NB4 (cell line): ENCODE data around the gene LOXL3.
A peak's percentile ranks its signal among the peaks of the same experiment; 100 is the strongest.

Experiments used
- DNase-seq: peaks from one replicate; pipeline ENCODE4 v3.0.0; 2010; ENCODE audit warnings: low read depth
- H3K4me3 ChIP-seq: one replicate; pipeline ENCODE4 v1.5.1; 2011; ENCODE audit warnings: mild to moderate bottlenecking, low read depth, low read length, moderate library complexity
- CTCF ChIP-seq: IDR thresholded peaks from one replicate; pipeline ENCODE4 v1.5.1; 2012; ENCODE audit warnings: low read depth, low read length
- MAX ChIP-seq: IDR thresholded peaks from 2 replicates; pipeline ENCODE4 v1.6.1; 2011; ENCODE audit warnings: low read depth, low read length
- MYC ChIP-seq: IDR thresholded peaks from 2 replicates; pipeline ENCODE4 v1.6.1; 2011; ENCODE audit warnings: low read depth, low read length
- POLR2A ChIP-seq: IDR thresholded peaks from 2 replicates; pipeline ENCODE4 v1.6.1; 2011; ENCODE audit warnings: mild to moderate bottlenecking; ENCODE audit not compliant: insufficient read length; ENCODE audit errors: extremely low read depth

The LOXL3 gene

GRCh38 chr2:74553892-74554819, at the start of gene LOXL3, which contains the start of gene DOK1:
TSS of gene LOXL3 (minus strand) at chr2:74553942. CDS start at chr2:74552634, 1,308 bp downstream.
TSS of gene DOK1 (plus strand) at chr2:74554720. CDS start at chr2:74554755, 35 bp downstream.
- TF ChIP-seq MAX (no peak), POLR2A (peak; percentile 40), CTCF (no peak)
- peak; percentile 86 for DNase-seq
- peak within 1 kb of the TSS; percentile 96 for H3K4me3 ChIP-seq

- H3K4me3 ChIP-seq = no peak overlapping the region
- DNase-seq = no peak
- TF ChIP-seq MAX (no peak), MYC (no peak), POLR2A (no peak), CTCF (no peak)
Observed at GRCh38 chr2:74602586-74603281, 49.0 kb upstream of the LOXL3 start.

- TF ChIP-seq MYC = no peak
- no peak for TF ChIP-seq CTCF
- no peak for TF ChIP-seq MAX
- TF ChIP-seq POLR2A = no peak
- no peak for DNase-seq
- H3K4me3 ChIP-seq = no peak overlapping the region
Observed at GRCh38 chr2:74599676-74600075, 45.9 kb upstream of the LOXL3 start.

- no peak for TF ChIP-seq POLR2A
- TF ChIP-seq CTCF = no peak
- no peak for TF ChIP-seq MAX
- TF ChIP-seq MYC = no peak
- H3K4me3 ChIP-seq = no peak overlapping the region
- no peak for DNase-seq
Observed at GRCh38 chr2:74597410-74597809, 43.7 kb upstream of the LOXL3 start.

- DNase-seq = no peak
- H3K4me3 ChIP-seq = no peak overlapping the region
- no peak for TF ChIP-seq MAX
- TF ChIP-seq MYC = no peak
- no peak for TF ChIP-seq POLR2A
- TF ChIP-seq CTCF = no peak
Observed at GRCh38 chr2:74596584-74596983, 42.8 kb upstream of the LOXL3 start.
